ENCODE measurements around the gene KLHDC3. TPM values are rescaled to one million over a fixed set of nuclear protein-coding genes. Genes with fewer than 3 reads are reported as not detected.
A peak's percentile ranks its signal among the peaks of the same experiment; 100 is the strongest.

KLHDC3 gene
- total and polyA plus RNA-seq, 9 of the 15 experiments (the other 6 are each of a cell fraction or from before 2014, with no cell fraction given): 4.5 to 171 (median 107) TPM

DNA sequence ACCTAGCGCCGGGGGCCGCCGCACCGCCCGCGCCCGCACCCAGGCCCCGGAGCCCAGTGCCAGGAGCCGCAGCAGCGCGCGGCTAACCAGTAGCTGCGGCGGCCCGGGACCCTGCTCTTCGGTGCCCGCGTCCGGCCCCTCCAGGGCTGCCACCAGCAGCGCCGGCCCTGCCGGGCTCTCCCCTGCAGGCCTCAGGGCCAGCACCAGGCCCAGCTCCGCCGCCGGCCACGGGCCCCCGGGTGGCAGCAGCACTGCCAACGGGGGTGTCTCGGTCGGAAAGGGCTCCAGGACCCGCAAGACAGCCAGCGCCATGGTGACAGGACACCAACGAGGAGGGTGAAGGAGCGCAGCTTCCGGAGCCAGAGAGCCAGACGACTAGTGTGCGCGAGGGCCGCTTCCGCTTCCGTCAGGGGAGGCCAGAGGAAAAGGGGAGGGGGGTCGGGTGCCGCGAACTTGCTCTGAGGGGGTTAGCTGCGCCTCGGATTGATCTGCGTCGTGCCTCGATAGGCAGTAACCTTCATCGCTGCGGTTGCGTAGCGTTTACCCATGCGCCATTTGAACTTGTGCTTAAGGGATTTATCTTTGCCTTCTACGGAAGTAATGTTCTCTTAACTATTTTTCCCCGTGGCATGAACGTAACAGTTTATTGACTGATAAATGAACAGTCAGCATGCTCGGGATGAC lies 35.1 kb upstream of the KLHDC3 start, which contains the start of gene PEX6 (continued):
- TF ChIP-seq, protein P1, sequence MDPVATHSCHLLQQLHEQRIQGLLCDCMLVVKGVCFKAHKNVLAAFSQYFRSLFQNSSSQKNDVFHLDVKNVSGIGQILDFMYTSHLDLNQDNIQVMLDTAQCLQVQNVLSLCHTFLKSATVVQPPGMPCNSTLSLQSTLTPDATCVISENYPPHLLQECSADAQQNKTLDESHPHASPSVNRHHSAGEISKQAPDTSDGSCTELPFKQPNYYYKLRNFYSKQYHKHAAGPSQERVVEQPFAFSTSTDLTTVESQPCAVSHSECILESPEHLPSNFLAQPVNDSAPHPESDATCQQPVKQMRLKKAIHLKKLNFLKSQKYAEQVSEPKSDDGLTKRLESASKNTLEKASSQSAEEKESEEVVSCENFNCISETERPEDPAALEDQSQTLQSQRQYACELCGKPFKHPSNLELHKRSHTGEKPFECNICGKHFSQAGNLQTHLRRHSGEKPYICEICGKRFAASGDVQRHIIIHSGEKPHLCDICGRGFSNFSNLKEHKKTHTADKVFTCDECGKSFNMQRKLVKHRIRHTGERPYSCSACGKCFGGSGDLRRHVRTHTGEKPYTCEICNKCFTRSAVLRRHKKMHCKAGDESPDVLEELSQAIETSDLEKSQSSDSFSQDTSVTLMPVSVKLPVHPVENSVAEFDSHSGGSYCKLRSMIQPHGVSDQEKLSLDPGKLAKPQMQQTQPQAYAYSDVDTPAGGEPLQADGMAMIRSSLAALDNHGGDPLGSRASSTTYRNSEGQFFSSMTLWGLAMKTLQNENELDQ (CRISPR knock-in tag; IDR thresholded peaks at IDR 0.05; ENCODE audit: borderline replicate concordance): no peak
- peak; percentile 18; the same call in 1 of the 2 replicates for TF ChIP-seq STAT5A (IDR thresholded peaks at IDR 0.05; ENCODE audit: borderline replicate concordance, low read length)
- no peak for TF ChIP-seq MCM2 (IDR thresholded peaks at IDR 0.05; ENCODE audit: low read depth)
- no peak for TF ChIP-seq DACH1 (IDR thresholded peaks at IDR 0.05; ENCODE audit: partially characterized antibody)
- TF ChIP-seq NR2C2 (CRISPR knock-in tag; IDR thresholded peaks at IDR 0.05): peak; percentile 68
- peak; percentile 88 for TF ChIP-seq NR2C2 (tag; IDR thresholded peaks at IDR 0.05)
- no peak for TF ChIP-seq SMAD1 (IDR thresholded peaks at IDR 0.05; ENCODE audit: low read depth, low read length, partially characterized antibody)
- TF ChIP-seq SOX6 (IDR thresholded peaks at IDR 0.05): no peak
- TF ChIP-seq ARID1B (IDR thresholded peaks at IDR 0.05): no peak; the same call in 1 of the 2 replicates
- 0 out of 2 replicates have a peak, but pooled peaks have one; percentile 3 for TF ChIP-seq ZNF76 (CRISPR knock-in tag; IDR thresholded peaks at IDR 0.05; ENCODE audit: borderline replicate concordance)
- TF ChIP-seq ELF2 (CRISPR knock-in tag; IDR thresholded peaks at IDR 0.05): peak; percentile 84
- TF ChIP-seq, protein P2, sequence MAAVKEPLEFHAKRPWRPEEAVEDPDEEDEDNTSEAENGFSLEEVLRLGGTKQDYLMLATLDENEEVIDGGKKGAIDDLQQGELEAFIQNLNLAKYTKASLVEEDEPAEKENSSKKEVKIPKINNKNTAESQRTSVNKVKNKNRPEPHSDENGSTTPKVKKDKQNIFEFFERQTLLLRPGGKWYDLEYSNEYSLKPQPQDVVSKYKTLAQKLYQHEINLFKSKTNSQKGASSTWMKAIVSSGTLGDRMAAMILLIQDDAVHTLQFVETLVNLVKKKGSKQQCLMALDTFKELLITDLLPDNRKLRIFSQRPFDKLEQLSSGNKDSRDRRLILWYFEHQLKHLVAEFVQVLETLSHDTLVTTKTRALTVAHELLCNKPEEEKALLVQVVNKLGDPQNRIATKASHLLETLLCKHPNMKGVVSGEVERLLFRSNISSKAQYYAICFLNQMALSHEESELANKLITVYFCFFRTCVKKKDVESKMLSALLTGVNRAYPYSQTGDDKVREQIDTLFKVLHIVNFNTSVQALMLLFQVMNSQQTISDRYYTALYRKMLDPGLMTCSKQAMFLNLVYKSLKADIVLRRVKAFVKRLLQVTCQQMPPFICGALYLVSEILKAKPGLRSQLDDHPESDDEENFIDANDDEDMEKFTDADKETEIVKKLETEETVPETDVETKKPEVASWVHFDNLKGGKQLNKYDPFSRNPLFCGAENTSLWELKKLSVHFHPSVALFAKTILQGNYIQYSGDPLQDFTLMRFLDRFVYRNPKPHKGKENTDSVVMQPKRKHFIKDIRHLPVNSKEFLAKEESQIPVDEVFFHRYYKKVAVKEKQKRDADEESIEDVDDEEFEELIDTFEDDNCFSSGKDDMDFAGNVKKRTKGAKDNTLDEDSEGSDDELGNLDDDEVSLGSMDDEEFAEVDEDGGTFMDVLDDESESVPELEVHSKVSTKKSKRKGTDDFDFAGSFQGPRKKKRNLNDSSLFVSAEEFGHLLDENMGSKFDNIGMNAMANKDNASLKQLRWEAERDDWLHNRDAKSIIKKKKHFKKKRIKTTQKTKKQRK (IDR thresholded peaks at IDR 0.05; ENCODE audit: borderline replicate concordance, low read depth, low read length): no peak
- TF ChIP-seq HNRNPUL1 (IDR thresholded peaks at IDR 0.05; ENCODE audit: low read length): no peak
- TF ChIP-seq HIVEP1 (CRISPR knock-in tag; IDR thresholded peaks at IDR 0.05): no peak
- no peak for TF ChIP-seq MED1 (CRISPR knock-in tag; IDR thresholded peaks at IDR 0.05; ENCODE audit: borderline replicate concordance)
- TF ChIP-seq BACH1 (tag; IDR thresholded peaks at IDR 0.05): no peak
- no peak for TF ChIP-seq TAL1 (IDR thresholded peaks at IDR 0.05)
- TF ChIP-seq, protein P3, sequence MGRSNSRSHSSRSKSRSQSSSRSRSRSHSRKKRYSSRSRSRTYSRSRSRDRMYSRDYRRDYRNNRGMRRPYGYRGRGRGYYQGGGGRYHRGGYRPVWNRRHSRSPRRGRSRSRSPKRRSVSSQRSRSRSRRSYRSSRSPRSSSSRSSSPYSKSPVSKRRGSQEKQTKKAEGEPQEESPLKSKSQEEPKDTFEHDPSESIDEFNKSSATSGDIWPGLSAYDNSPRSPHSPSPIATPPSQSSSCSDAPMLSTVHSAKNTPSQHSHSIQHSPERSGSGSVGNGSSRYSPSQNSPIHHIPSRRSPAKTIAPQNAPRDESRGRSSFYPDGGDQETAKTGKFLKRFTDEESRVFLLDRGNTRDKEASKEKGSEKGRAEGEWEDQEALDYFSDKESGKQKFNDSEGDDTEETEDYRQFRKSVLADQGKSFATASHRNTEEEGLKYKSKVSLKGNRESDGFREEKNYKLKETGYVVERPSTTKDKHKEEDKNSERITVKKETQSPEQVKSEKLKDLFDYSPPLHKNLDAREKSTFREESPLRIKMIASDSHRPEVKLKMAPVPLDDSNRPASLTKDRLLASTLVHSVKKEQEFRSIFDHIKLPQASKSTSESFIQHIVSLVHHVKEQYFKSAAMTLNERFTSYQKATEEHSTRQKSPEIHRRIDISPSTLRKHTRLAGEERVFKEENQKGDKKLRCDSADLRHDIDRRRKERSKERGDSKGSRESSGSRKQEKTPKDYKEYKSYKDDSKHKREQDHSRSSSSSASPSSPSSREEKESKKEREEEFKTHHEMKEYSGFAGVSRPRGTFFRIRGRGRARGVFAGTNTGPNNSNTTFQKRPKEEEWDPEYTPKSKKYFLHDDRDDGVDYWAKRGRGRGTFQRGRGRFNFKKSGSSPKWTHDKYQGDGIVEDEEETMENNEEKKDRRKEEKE (IDR thresholded peaks at IDR 0.05; ENCODE audit: borderline replicate concordance in 1 of 2, control insufficient read depth in 1 of 2, low read depth in 2 of 2, low read length in 1 of 2): 0 out of 4 replicates have a peak, but pooled peaks of 1 of the 2 experiments have one; percentile 24
- TF ChIP-seq ZBTB1 (CRISPR knock-in tag; IDR thresholded peaks at IDR 0.05; ENCODE audit: borderline replicate concordance, low read depth): no peak
